ENCODE data around the gene SCN1B.

- TF ChIP-seq CTCF (IDR thresholded peaks at IDR 0.05), result no peak
- no peak for TF ChIP-seq POLR2A (IDR thresholded peaks at IDR 0.05)
Measured at GRCh38 chr19:35076026-35076370, 45.7 kb downstream of the SCN1B start.
